ENCODE results near the gene AZIN2. TPM values are rescaled to one million over a fixed set of nuclear protein-coding genes. Genes with fewer than 3 reads are reported as not detected.
A peak's percentile ranks its signal among the peaks of the same experiment; 100 is the strongest.

Gene AZIN2
- total RNA-seq, 4 donors from 2014 or later = 2.5 to 6.1 (median 4.1) TPM

DNA sequence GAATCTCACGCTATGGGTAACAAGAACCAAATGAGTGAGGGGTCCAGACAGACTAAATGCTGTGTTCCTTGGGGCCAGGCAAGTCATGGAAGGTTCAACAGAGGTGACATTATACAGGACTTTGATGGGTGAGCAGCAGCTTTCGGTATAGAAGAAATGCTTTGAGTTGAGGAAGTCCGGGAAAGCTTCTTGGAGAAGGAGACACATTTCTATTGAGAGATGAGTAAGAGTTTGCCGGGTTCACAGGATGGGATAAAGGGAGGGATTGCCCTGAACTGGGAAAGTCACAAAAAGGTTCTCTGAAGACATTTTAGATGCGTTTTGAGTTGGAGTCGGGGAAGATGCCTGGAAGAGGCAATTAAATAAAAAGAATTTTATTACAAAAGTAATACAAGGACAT is 580 bp upstream of the AZIN2 start:
- 60% methylated on average over 6 of the region's 6 CpGs for WGBS

DNA sequence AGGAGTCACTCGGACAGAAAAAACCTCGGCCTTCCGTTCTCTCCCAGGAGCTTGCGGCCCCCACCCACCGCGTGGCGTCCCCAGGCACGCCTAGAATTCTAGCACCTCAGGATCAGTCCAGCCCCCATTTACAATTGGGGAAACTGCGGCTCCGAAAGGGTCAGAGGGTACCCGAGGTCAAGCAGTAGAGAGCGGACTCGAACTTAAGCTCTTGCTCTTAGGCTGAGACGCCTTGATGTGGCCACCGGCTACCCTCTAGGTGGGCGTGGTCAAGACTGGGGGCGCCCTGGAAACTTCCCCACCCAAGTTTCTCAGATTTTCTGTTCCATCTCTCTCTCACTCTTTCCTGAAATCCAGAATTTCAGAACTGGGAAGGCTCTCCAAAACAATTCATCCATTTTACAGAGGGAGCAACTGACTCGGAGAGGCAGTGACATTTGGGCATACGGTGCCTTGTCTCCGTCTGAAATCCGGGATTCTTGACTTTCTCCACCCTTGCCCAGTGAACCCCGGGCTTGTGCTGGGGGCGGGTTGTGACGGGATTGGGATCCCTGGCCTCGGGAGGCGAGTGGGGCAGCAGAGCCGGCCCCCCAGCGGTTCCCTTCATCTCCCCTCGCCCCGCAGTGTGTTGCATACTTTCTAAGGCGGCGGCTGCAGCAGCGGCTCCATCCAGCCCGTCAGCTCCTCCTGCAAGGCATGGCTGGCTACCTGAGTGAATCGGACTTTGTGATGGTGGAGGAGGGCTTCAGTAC is 777 bp downstream of the AZIN2 start:
- no peaks in the 10 kb centered on the region for H3K27me3 ChIP-seq
- WGBS = 3% methylated on average over 23 of the region's 35 CpGs
- TF ChIP-seq POLR2AphosphoS5 (IDR thresholded peaks at IDR 0.05) (no peak), POLR2A (IDR thresholded peaks at IDR 0.05; ENCODE audit: low read depth) (no peak), EP300 (IDR thresholded peaks at IDR 0.05) (no peak)
- TF ChIP-seq, protein P1, sequence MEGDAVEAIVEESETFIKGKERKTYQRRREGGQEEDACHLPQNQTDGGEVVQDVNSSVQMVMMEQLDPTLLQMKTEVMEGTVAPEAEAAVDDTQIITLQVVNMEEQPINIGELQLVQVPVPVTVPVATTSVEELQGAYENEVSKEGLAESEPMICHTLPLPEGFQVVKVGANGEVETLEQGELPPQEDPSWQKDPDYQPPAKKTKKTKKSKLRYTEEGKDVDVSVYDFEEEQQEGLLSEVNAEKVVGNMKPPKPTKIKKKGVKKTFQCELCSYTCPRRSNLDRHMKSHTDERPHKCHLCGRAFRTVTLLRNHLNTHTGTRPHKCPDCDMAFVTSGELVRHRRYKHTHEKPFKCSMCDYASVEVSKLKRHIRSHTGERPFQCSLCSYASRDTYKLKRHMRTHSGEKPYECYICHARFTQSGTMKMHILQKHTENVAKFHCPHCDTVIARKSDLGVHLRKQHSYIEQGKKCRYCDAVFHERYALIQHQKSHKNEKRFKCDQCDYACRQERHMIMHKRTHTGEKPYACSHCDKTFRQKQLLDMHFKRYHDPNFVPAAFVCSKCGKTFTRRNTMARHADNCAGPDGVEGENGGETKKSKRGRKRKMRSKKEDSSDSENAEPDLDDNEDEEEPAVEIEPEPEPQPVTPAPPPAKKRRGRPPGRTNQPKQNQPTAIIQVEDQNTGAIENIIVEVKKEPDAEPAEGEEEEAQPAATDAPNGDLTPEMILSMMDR (IDR thresholded peaks at IDR 0.05) = no peak
- H3K27ac ChIP-seq (replicated peaks in 1 of 4) = peak overlapping the region; percentile 23 to 57 (median 48)
- H3K36me3 ChIP-seq = no peaks in the 10 kb centered on the region
- H3K9me3 ChIP-seq = no peaks in the 10 kb centered on the region
- intact Hi-C loops (cut with DNase I) = loop anchor here (10.0 kb wide), 2 partner anchors 207 to 367 kb away; partner anchors contain the start of gene FNDC5
- peaks cover 14 to 30% (median 25%) of the 10 kb centered on the region in 4 donors for H3K4me1 ChIP-seq
- no peak for DNase-seq (ENCODE audit: extremely low spot score)
- H3K4me3 ChIP-seq = peak overlapping the region; percentile 70 to 86 (median 76)

More for the DNA sequence above, 580 bp upstream of the AZIN2 start:
- H3K27ac ChIP-seq (replicated peaks in 1 of 4) = peak overlapping the region in 2 of 4 donors; percentile 51 to 57
- peak overlapping the region; percentile 70 to 86 (median 76) for H3K4me3 ChIP-seq
- H3K9me3 ChIP-seq = no peaks in the 10 kb centered on the region
- DNase-seq (ENCODE audit: extremely low spot score) = no peak
- intact Hi-C loops (cut with DNase I) = loop anchor here (10.0 kb wide), 2 partner anchors 206 to 366 kb away; partner anchors contain the start of gene FNDC5
- no peaks in the 10 kb centered on the region for H3K27me3 ChIP-seq
- TF ChIP-seq POLR2A (IDR thresholded peaks at IDR 0.05; ENCODE audit: low read depth) = no peak
- no peak for TF ChIP-seq POLR2AphosphoS5 (IDR thresholded peaks at IDR 0.05)
- no peak for TF ChIP-seq EP300 (IDR thresholded peaks at IDR 0.05)
- TF ChIP-seq, protein P1 (IDR thresholded peaks at IDR 0.05) = no peak
- H3K36me3 ChIP-seq = no peaks in the 10 kb centered on the region
- peaks cover 14 to 24% (median 22%) of the 10 kb centered on the region in 4 donors for H3K4me1 ChIP-seq

DNA sequence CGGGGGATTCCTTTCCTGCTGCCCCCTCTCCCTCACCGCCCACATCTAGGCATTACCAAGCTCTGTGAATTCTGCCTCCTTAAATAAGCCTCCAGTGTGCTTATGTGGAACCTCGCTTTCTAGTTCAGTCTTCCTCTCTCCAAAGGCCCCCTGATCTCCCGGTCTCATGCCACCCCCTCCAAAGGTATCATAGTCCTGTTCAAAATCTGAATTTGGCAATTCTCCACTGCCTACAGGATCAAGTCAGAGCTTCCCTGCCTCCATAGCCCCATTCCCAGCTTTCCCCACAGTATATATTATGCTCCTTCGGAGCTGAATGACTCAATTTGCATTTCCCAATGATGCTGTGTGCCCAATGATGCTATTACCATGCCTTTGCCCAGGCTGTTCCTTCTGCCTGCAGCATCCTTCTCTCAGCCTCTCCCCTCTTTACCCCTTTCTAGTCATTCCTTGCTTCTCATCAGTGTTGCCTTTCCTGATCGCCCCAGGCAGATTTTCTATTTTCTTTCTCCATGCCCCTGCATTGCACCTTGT is 1.7 kb downstream of the AZIN2 start:
- Histone ChIP-seq H3K4me1 (peaks cover 14 to 30% (median 25%) of the 10 kb centered on the region in 4 donors), H3K4me3 (no peak overlapping the region), H3K27ac (replicated peaks in 1 of 4) (no peak overlapping the region), H3K36me3 (no peaks in the 10 kb centered on the region), H3K27me3 (no peaks in the 10 kb centered on the region), H3K9me3 (no peaks in the 10 kb centered on the region)
- intact Hi-C loops (cut with DNase I) = loop anchor here (10.0 kb wide), 2 partner anchors 208 to 368 kb away; partner anchors contain the start of gene FNDC5
- no peak for DNase-seq (ENCODE audit: extremely low spot score)
- 86% methylated on average over 6 of the region's 6 CpGs for WGBS
- TF ChIP-seq, protein P1 (IDR thresholded peaks at IDR 0.05) = no peak
- TF ChIP-seq POLR2A (IDR thresholded peaks at IDR 0.05; ENCODE audit: low read depth) (no peak), EP300 (IDR thresholded peaks at IDR 0.05) (no peak), POLR2AphosphoS5 (IDR thresholded peaks at IDR 0.05) (no peak)

DNA sequence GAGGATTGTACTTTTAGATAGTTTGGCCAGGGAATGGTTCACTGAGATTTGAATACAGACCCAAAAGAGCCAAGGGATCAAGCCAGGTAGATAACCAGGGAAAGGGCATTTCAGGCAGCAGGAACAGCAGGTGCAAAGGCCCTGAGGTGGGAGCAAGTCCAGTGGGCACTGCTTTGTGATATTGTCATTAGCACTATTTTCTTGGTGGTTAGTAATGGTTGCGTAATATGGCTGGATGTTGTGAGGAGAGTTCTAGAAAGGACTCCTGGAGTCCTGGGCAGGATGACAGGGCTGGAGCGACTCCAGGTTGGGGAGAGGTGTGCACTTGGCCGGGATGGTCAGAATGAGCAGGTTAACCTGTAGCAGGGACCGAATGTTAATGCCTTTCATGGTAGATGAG is 4.4 kb downstream of the AZIN2 start:
- no peaks in the 10 kb centered on the region for H3K27me3 ChIP-seq
- H3K9me3 ChIP-seq = no peaks in the 10 kb centered on the region
- peaks cover 13 to 27% (median 23%) of the 10 kb centered on the region in 4 donors for H3K4me1 ChIP-seq
- TF ChIP-seq POLR2AphosphoS5 (IDR thresholded peaks at IDR 0.05) (no peak), POLR2A (IDR thresholded peaks at IDR 0.05; ENCODE audit: low read depth) (no peak), EP300 (IDR thresholded peaks at IDR 0.05) (no peak)
- TF ChIP-seq, protein P1 (IDR thresholded peaks at IDR 0.05) = no peak
- no peak overlapping the region for H3K4me3 ChIP-seq
- H3K27ac ChIP-seq (replicated peaks in 1 of 4) = no peak overlapping the region
- no peak for DNase-seq (ENCODE audit: extremely low spot score)
- H3K36me3 ChIP-seq = no peaks in the 10 kb centered on the region
- intact Hi-C loops (cut with DNase I) = loop anchor here (10.0 kb wide), 2 partner anchors 211 to 371 kb away; partner anchors contain the start of gene FNDC5
- WGBS = 91% methylated on average over 4 of the region's 4 CpGs

Data from esophagus muscularis mucosa (tissue), 4 donors.